Upper lobe of left lung (tissue), 6 donors: ENCODE results near the gene PHF21B. TPM values are rescaled to one million over a fixed set of nuclear protein-coding genes. Genes with fewer than 3 reads are reported as not detected.

Source experiments
- ATAC-seq, 2 donors: fragments of 200-7000 bp; cut with Tn5 transposase; one replicate each; pipeline ENCODE4 v1.9.1; 2022; ENCODE audit warnings: mild to moderate bottlenecking in 2 of 2, moderate library complexity in 2 of 2; ENCODE audit not compliant: low FRiP score in 2 of 2
- DNase-seq, 2 donors: peaks; one replicate each; pipeline ENCODE4 v3.0.0-alpha.2; 2019 to 2020
- H3K27ac ChIP-seq, 4 donors: fragments of 200-600 bp; sonication (generic); one replicate each; pipeline ENCODE4 v1.5.1; 2016 to 2019
- H3K27me3 ChIP-seq, 4 donors: fragments of 200-600 bp; sonication (generic); one replicate each; pipeline ENCODE4 v1.5.1; 2017 to 2019
- H3K36me3 ChIP-seq, 4 donors: fragments of 200-600 bp; sonication (generic); one replicate each; pipeline ENCODE4 v1.5.1; 2016 to 2019
- H3K4me1 ChIP-seq, 4 donors: fragments of 200-600 bp; sonication (generic); one replicate each; pipeline ENCODE4 v1.5.1; 2018 to 2019
- H3K4me3 ChIP-seq, 4 donors: fragments of 200-600 bp; sonication (generic); one replicate each; pipeline ENCODE4 v1.5.1; 2017 to 2019; ENCODE audit warnings: mild to moderate bottlenecking in 2 of 4, moderate library complexity in 1 of 4
- H3K9me3 ChIP-seq, 4 donors: fragments of 200-600 bp; sonication (generic); one replicate each; pipeline ENCODE4 v1.5.1; 2018 to 2019
- EP300 ChIP-seq, 4 donors: sonication (generic); formaldehyde crosslinking; IDR thresholded peaks; one replicate each; pipeline ENCODE4 v1.5.1; 2017; ENCODE audit warnings: antibody characterized with exemption in 4 of 4, control low read depth in 2 of 4
- POLR2A ChIP-seq, 4 donors: fragments of 450-650 bp; IDR thresholded peaks; one replicate each; pipeline ENCODE4 v1.5.1; 2016 to 2017; ENCODE audit warnings: antibody characterized with exemption in 4 of 4, mild to moderate bottlenecking in 2 of 4
- POLR2AphosphoS5 ChIP-seq, 2 donors: sonication (generic); formaldehyde crosslinking; IDR thresholded peaks; one replicate each; pipeline ENCODE4 v1.5.1; 2017; ENCODE audit warnings: antibody characterized with exemption in 2 of 2
- WGBS, 2 donors: methylation state at CpG; one replicate each; pipeline ENCODE4 v1.1.5; 2017 to 2018; 5-methylcytosine and 5-hydroxymethylcytosine counted together
- total RNA-seq, 6 donors: library from RNA; depleted of rRNA in 4 of 6; stranded (reverse); fragments of >200 nt in 4 of 6; gene quantifications; one replicate each; pipeline versions ENCODE4 v1.1.0 to v1.2.1, GENCODE V29; 2016 to 2021
- TF ChIP-seq, protein P1 (sequence below), 6 experiments: fragments of 450-650 bp in 4 of 6; fragments of 200-600 bp in 2 of 6; sonication (generic) in 2 of 6; IDR thresholded peaks; one replicate each; pipeline ENCODE4 v1.5.1; 2016 to 2019; ENCODE audit warnings: antibody characterized with exemption in 6 of 6
- donor health status: DM: no; HTN: no; CAD: no; lungs with moderate emphysema.
- donor health status: DM: no; HTN: yes; CAD: no; lungs with severe emphysema.

Gene PHF21B
- total RNA-seq, 6 donors from 2014 or later: 0.06 to 0.24 TPM; not detected in 4

DNA sequence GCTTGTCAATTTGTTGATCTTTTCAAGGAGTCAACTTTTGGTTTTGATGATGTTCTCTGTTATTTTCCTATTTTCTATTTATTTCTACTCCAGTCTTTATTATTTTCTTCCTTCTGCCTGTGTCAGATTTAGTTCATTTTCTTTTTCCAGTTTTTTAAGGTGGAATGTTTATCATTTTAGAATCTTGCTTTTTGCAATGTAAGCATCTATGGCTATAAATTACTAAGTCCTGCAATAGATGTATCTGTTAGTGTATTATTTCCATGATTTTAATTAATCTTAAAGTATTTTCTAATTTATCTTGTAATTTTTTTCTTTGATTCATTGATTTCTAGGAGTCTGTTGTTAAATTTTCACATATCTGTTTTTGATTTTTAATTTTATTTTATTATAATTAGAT, 175.7 kb downstream of the PHF21B start:
- no peak for TF ChIP-seq POLR2AphosphoS5 (IDR thresholded peaks at IDR 0.05)
- no peak for TF ChIP-seq EP300 (IDR thresholded peaks at IDR 0.05)
- no peak for TF ChIP-seq POLR2A (IDR thresholded peaks at IDR 0.05)
- TF ChIP-seq, protein P1, sequence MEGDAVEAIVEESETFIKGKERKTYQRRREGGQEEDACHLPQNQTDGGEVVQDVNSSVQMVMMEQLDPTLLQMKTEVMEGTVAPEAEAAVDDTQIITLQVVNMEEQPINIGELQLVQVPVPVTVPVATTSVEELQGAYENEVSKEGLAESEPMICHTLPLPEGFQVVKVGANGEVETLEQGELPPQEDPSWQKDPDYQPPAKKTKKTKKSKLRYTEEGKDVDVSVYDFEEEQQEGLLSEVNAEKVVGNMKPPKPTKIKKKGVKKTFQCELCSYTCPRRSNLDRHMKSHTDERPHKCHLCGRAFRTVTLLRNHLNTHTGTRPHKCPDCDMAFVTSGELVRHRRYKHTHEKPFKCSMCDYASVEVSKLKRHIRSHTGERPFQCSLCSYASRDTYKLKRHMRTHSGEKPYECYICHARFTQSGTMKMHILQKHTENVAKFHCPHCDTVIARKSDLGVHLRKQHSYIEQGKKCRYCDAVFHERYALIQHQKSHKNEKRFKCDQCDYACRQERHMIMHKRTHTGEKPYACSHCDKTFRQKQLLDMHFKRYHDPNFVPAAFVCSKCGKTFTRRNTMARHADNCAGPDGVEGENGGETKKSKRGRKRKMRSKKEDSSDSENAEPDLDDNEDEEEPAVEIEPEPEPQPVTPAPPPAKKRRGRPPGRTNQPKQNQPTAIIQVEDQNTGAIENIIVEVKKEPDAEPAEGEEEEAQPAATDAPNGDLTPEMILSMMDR (IDR thresholded peaks at IDR 0.05): no peak
- no peak for ATAC-seq

DNA sequence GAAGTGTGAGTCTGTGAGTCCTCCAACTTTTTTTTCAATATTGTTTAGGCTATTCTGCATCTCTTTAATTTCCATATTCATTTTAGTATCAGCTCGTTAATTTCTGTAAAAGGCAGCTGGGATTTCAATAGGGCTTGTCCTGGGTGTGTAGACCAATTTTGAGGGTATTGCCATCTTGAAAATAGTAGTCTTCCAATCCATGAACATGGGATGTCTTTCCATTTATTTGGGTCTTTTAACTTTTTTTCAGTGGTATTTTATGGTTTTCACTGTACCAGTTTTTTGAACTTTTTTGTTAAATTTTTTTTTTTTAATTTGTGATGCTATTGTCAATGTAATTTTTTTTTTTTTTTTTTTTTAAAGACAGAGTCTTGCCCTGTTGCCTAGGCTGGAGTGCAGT, 177.9 kb downstream of the PHF21B start:
- TF ChIP-seq POLR2AphosphoS5 (IDR thresholded peaks at IDR 0.05): no peak
- TF ChIP-seq, protein P1 (IDR thresholded peaks at IDR 0.05): no peak
- no peak for TF ChIP-seq EP300 (IDR thresholded peaks at IDR 0.05)
- no peak for TF ChIP-seq POLR2A (IDR thresholded peaks at IDR 0.05)
- Histone ChIP-seq H3K36me3 (no peaks in the 10 kb centered on the region), H3K27me3 (no peaks in the 10 kb centered on the region), H3K4me1 (no peaks in the 10 kb centered on the region), H3K27ac (no peak overlapping the region), H3K4me3 (no peak overlapping the region), H3K9me3 (peaks cover 0 to 14% (median 7%) of the 10 kb centered on the region in 4 donors)
- no peak for DNase-seq
- ATAC-seq: no peak
- 84 to 90% methylated on average over 1 of the region's 1 CpG for WGBS, 2 donors

More for the DNA sequence above, 175.7 kb downstream of the PHF21B start:
- no peak for DNase-seq
- Histone ChIP-seq H3K9me3 (peaks cover 0 to 14% (median 7%) of the 10 kb centered on the region in 4 donors), H3K36me3 (no peaks in the 10 kb centered on the region), H3K4me1 (no peaks in the 10 kb centered on the region), H3K4me3 (no peak overlapping the region), H3K27ac (no peak overlapping the region), H3K27me3 (no peaks in the 10 kb centered on the region)

Other genes starting within 250 kb of the PHF21B start
- 100 to 1,000 TPM in 1 of 6 donors, 10 to 100 TPM in 5; 57.9 to 115 (median 66.7) TPM for gene NUP50, start 153.9 kb upstream of the PHF21B start, total RNA-seq
- gene KIAA0930, start 230.9 kb upstream of the PHF21B start, total RNA-seq: 100 to 1,000 TPM in 1 of 6 donors, 10 to 100 TPM in 5; 31.2 to 103 (median 42.8) TPM